SKM-1 treated with dmso at 0.1 percent for 144 hours (cell line): Measurements from ENCODE around the gene EVC2.

ENCODE experiments used
- DNase-seq: peaks from one replicate; lab custom pipeline; 2025; ENCODE audit not compliant: unreplicated experiment; lab: John Stamatoyannopoulos, UW

The EVC2 gene

GRCh38 chr4:5526080-5526846 lies 182.1 kb downstream of the EVC2 start:
- no peak for DNase-seq

GRCh38 chr4:5524446-5525299 lies 183.7 kb downstream of the EVC2 start:
- DNase-seq = no peak

GRCh38 chr4:5517372-5517771 lies 191.0 kb downstream of the EVC2 start:
- no peak for DNase-seq

GRCh38 chr4:5515646-5516045 lies 192.7 kb downstream of the EVC2 start:
- no peak for DNase-seq
